NB4 (cell line): ENCODE results near the gene AFMID.

Experiments used
- DNase-seq: peaks from one replicate; pipeline ENCODE4 v3.0.0; 2010; ENCODE audit warnings: low read depth
- H3K4me3 ChIP-seq: one replicate; pipeline ENCODE4 v1.5.1; 2011; ENCODE audit warnings: mild to moderate bottlenecking, low read depth, low read length, moderate library complexity
- MYC ChIP-seq: IDR thresholded peaks from 2 replicates; pipeline ENCODE4 v1.6.1; 2011; ENCODE audit warnings: low read depth, low read length
- POLR2A ChIP-seq: IDR thresholded peaks from 2 replicates; pipeline ENCODE4 v1.6.1; 2011; ENCODE audit warnings: mild to moderate bottlenecking; ENCODE audit not compliant: insufficient read length; ENCODE audit errors: extremely low read depth
- TF ChIP-seq, protein P1 (sequence below): IDR thresholded peaks from 2 replicates; pipeline ENCODE4 v1.6.1; 2011; ENCODE audit warnings: low read depth, low read length
- TF ChIP-seq, protein P2 (sequence below): IDR thresholded peaks from one replicate; pipeline ENCODE4 v1.5.1; 2012; ENCODE audit warnings: low read depth, low read length

Gene AFMID

DNA sequence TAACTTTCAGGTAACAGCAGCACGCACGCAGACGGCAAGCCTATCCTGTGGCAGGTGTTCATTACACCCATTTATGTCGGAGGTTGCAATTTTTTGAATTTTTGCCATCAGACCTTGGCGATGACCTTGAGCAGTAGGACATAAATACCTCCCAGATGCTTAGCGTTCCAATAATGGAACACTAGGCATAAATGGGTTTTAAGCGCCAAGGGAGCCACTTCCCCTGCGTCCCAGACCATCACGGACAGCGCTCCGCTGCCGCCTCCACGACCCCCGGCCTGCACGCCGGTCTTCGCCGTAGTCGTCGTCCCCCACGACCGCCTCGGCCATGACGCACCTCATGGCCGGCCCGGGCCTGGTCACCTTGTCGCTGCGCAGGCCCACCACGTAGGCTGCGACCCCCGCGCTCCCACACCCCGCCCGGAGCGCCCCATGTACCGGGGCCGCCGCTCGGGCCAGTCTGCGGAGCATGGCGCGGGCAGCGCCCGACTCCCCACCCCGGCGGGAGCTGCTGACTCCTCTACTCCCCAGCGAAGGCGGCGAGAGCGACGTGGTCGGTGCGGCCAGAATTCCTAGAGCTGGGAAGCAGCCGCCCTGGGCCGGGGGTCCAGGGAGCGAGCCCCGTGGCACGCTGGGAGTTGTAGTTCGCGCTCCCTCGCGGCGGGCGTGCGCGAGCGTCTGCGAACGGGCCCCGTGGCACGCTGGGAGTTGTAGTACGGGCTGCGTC lies 66.9 kb downstream of the AFMID start:
- DNase-seq: peak; percentile 82
- peak overlapping the region; percentile 64 for H3K4me3 ChIP-seq
- no peak for TF ChIP-seq POLR2A
- TF ChIP-seq, protein P1, sequence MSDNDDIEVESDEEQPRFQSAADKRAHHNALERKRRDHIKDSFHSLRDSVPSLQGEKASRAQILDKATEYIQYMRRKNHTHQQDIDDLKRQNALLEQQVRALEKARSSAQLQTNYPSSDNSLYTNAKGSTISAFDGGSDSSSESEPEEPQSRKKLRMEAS: peak; percentile 46; the same call in 1 of the 2 replicates
- TF ChIP-seq MYC: no peak
- TF ChIP-seq, protein P2, sequence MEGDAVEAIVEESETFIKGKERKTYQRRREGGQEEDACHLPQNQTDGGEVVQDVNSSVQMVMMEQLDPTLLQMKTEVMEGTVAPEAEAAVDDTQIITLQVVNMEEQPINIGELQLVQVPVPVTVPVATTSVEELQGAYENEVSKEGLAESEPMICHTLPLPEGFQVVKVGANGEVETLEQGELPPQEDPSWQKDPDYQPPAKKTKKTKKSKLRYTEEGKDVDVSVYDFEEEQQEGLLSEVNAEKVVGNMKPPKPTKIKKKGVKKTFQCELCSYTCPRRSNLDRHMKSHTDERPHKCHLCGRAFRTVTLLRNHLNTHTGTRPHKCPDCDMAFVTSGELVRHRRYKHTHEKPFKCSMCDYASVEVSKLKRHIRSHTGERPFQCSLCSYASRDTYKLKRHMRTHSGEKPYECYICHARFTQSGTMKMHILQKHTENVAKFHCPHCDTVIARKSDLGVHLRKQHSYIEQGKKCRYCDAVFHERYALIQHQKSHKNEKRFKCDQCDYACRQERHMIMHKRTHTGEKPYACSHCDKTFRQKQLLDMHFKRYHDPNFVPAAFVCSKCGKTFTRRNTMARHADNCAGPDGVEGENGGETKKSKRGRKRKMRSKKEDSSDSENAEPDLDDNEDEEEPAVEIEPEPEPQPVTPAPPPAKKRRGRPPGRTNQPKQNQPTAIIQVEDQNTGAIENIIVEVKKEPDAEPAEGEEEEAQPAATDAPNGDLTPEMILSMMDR: no peak

DNA sequence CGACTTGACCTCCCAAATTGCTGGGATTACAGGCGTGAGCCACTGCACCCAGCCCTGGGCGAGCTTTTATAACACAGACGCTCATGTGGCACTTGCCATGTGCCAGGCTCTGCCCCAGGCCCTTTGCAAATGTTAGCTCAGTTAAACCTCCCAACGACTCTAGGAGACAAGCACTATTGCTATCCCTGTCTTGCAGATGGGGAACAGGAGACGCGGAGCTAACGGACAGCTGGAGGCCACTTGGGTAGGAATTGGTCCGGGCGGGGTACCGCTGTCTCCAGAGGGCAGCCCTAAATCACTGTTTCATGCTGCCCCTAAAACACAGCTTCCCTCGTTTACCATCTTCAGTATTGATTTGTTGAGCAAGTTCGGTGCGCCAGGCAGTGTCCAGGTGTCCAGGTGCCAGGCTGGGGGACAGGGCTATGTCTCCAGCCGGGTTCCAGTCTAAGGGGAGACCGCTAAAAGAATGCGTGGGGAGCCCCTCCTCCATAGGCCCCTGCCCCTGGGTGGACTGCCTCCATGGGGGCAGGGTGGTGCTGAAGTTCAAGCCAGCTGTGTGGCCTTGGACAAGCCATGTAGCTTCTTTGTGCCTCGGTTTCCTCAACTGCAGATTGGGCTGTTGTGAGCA lies 68.0 kb downstream of the AFMID start:
- TF ChIP-seq MYC: no peak
- TF ChIP-seq, protein P2: no peak
- TF ChIP-seq POLR2A: no peak
- TF ChIP-seq, protein P1: no peak
- DNase-seq: no peak

DNA sequence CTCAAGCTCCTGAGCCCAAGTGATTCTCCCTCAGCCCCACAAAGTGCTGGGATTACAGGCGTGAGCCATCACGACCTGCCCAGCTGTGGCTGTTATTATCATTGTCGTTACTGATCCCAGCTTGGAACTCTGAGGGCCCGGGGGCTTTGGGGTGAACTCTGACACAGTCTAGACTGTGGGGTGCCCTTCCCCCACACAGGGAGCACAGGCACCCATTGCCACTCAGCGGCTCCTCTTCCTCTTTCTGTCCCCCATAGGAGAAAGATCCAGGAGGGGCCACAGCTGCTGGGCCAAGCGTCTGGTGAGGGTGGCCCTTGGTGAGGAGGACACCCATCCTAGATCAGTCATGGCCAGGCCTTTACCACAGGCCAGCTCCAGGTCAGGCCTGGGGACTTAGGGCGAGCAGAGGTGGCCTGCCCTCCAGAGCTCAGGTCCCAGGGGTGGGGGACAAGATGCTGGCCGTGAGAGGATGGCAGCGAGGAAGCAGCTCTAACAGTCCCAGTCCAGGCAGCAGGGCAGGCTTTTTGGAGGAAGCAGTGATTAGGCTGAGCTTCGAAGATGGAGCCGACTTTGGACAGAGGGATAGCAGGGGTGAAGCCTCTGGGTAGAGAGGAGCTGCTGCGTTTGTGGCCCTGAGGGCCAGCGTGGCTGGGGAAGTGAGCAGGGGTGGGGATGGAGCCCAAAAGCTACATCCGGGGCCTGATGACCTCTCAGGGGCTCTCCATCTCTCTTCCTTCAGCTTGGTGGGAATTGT lies 69.0 kb downstream of the AFMID start:
- no peak for DNase-seq
- no peak overlapping the region for H3K4me3 ChIP-seq
- TF ChIP-seq POLR2A (no peak), MYC (no peak)
- TF ChIP-seq, protein P1: no peak
- TF ChIP-seq, protein P2: no peak

More for the DNA sequence above, 68.0 kb downstream of the AFMID start:
- no peak overlapping the region for H3K4me3 ChIP-seq

DNA sequence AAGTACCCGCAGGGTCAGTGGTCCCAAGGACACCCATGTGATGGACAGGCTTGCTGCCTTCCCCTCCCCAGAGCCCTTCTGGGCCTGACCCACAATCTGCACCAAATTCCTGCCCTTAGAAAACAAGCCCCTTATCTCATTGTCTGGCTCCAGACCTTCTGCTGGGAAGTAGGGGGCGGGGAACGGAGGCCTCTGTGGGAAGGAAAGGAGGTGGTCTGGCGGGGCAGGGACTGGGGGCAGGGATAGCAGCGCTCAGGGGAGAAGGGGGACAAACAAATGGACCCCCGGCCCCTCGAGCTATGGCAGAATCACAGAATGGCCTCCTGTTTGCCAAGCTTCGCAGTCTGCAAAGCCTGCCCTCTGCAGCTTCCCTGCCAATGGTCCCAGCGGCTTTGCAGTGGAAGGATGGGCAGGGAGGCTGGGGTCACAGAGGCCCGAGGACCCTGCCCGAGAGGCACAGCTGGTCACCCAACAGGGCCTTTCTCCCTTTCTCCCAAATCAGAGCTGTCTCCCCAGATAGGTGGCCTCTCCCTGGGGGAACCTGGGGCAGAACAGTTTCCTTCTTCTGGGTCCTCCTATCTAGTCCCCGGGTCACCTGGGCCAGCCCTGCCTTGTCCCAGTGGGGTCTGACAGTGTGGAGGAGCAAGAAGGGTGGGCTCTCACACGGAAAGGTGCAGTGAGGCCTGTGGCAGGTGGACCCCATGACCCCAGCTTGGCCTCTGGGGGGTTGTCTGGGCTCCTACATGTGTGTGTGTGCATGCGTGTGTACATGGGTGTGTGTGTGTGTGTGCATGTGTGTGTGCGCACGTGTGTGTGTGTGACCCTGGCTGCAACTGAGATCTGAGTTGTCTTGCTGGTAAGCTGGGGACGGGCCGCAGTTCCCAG lies 69.8 kb downstream of the AFMID start:
- no peak for DNase-seq
- TF ChIP-seq, protein P2: no peak
- TF ChIP-seq, protein P1: no peak
- TF ChIP-seq MYC (no peak), POLR2A (no peak)
- H3K4me3 ChIP-seq: no peak overlapping the region
